Tibial artery (tissue), 4 donors: ENCODE results near the gene SYNE1.

ENCODE experiments used
- DNase-seq, 2 donors: peaks; one replicate each; pipeline ENCODE4 v3.0.0-alpha.2; 2019
- H3K27ac ChIP-seq, 2 donors: fragments of 200-600 bp; sonication (generic) in 1 of 2; 1 replicate in 1 of 2; 2 replicates in 1 of 2; pipeline ENCODE4 v1.5.1; 2018 to 2019; ENCODE audit warnings: mild to moderate bottlenecking in 1 of 2
- H3K27me3 ChIP-seq, 2 donors: fragments of 200-600 bp; sonication (generic) in 1 of 2; one replicate each; pipeline versions ENCODE4 v1.5.1 to v1.6.0; 2016 to 2019
- H3K36me3 ChIP-seq, 3 donors: fragments of 200-600 bp; sonication (generic) in 2 of 3; one replicate each; pipeline ENCODE4 v1.5.1; 2016 to 2019; ENCODE audit warnings: mild to moderate bottlenecking in 2 of 3
- H3K4me1 ChIP-seq, 4 donors: fragments of 200-600 bp; sonication (generic) in 2 of 4; 1 replicate in 3 of 4; 2 replicates in 1 of 4; pipeline ENCODE4 v1.5.1; 2016 to 2019
- H3K4me3 ChIP-seq, 2 donors: fragments of 200-600 bp; sonication (generic) in 1 of 2; 1 replicate in 1 of 2; 2 replicates in 1 of 2; pipeline ENCODE4 v1.5.1; 2018 to 2019; ENCODE audit warnings: mild to moderate bottlenecking in 2 of 2
- H3K9me3 ChIP-seq, 3 donors: fragments of 200-600 bp; sonication (generic) in 1 of 3; one replicate each; pipeline ENCODE4 v1.5.1; 2016 to 2019
- CTCF ChIP-seq, 2 experiments: fragments of 200-600 bp in 1 of 2; fragments of 450-650 bp in 1 of 2; IDR thresholded peaks; one replicate each; pipeline ENCODE4 v1.5.1; 2017 to 2019; ENCODE audit warnings: antibody characterized with exemption in 2 of 2, mild to moderate bottlenecking in 1 of 2, moderate library complexity in 1 of 2
- intact Hi-C: fragments of 100-400 bp; cut with DNase I; formaldehyde crosslinking; loops from one replicate; pipeline ENCODE4 v1.15.0; 2023; ENCODE audit warnings: low total_unique reads

SYNE1 gene

GRCh38 chr6:152167641-152168603 lies 469.2 kb downstream of the SYNE1 start:
- Histone ChIP-seq H3K27ac (peak overlapping the region; percentile 32 to 34), H3K4me1 (peaks cover 0 to 21% (median 12%) of the 10 kb centered on the region in 4 donors), H3K36me3 (peaks cover 4 to 24% (median 14%) of the 10 kb centered on the region in 3 donors), H3K27me3 (no peaks in the 10 kb centered on the region), H3K4me3 (no peak overlapping the region), H3K9me3 (no peaks in the 10 kb centered on the region)
- TF ChIP-seq CTCF (IDR thresholded peaks at IDR 0.05) = no peak
- intact Hi-C loops = no loop called here
- DNase-seq = no peak

GRCh38 chr6:152166897-152167296 lies 470.3 kb downstream of the SYNE1 start:
- Histone ChIP-seq H3K4me1 (peaks cover 0 to 21% (median 12%) of the 10 kb centered on the region in 4 donors), H3K9me3 (no peaks in the 10 kb centered on the region), H3K27me3 (no peaks in the 10 kb centered on the region), H3K36me3 (peaks cover 9 to 28% (median 14%) of the 10 kb centered on the region in 3 donors), H3K27ac (no peak overlapping the region), H3K4me3 (no peak overlapping the region)
- no peak for DNase-seq
- TF ChIP-seq CTCF (IDR thresholded peaks at IDR 0.05) = no peak
- intact Hi-C loops = no loop called here

- H3K27me3 ChIP-seq = no peaks in the 10 kb centered on the region
- no peak overlapping the region for H3K4me3 ChIP-seq
- peaks cover 10 to 28% (median 14%) of the 10 kb centered on the region in 3 donors for H3K36me3 ChIP-seq
- H3K9me3 ChIP-seq = no peaks in the 10 kb centered on the region
- no peak for TF ChIP-seq CTCF (IDR thresholded peaks at IDR 0.05)
- no peak for DNase-seq
- H3K27ac ChIP-seq = no peak overlapping the region
- intact Hi-C loops = no loop called here
- H3K4me1 ChIP-seq = peaks cover 0 to 21% (median 12%) of the 10 kb centered on the region in 4 donors
Measured at GRCh38 chr6:152166497-152166896, 470.7 kb downstream of the SYNE1 start.

GRCh38 chr6:152164957-152165356 lies 472.2 kb downstream of the SYNE1 start:
- Histone ChIP-seq H3K27ac (no peak overlapping the region), H3K4me1 (peaks cover 0 to 21% (median 12%) of the 10 kb centered on the region in 4 donors), H3K9me3 (no peaks in the 10 kb centered on the region), H3K27me3 (no peaks in the 10 kb centered on the region), H3K36me3 (peaks cover 9 to 22% (median 10%) of the 10 kb centered on the region in 3 donors), H3K4me3 (no peak overlapping the region)
- no peak for TF ChIP-seq CTCF (IDR thresholded peaks at IDR 0.05)
- intact Hi-C loops = no loop called here
- no peak for DNase-seq

GRCh38 chr6:152161501-152161900 lies 475.7 kb downstream of the SYNE1 start:
- H3K9me3 ChIP-seq = no peaks in the 10 kb centered on the region
- no peak overlapping the region for H3K27ac ChIP-seq
- no peak overlapping the region for H3K4me3 ChIP-seq
- intact Hi-C loops = no loop called here
- H3K27me3 ChIP-seq = no peaks in the 10 kb centered on the region
- no peaks in the 10 kb centered on the region for H3K4me1 ChIP-seq
- no peak for DNase-seq
- peaks cover 10 to 22% (median 16%) of the 10 kb centered on the region in 3 donors for H3K36me3 ChIP-seq
- TF ChIP-seq CTCF (IDR thresholded peaks at IDR 0.05) = no peak
